Keratinocyte (primary cell): ENCODE data around the gene ARHGAP32. TPM values are rescaled to one million over a fixed set of nuclear protein-coding genes. Genes with fewer than 3 reads are reported as not detected.

Experiments
- DNase-seq: peaks from one replicate; pipeline ENCODE4 v3.0.0-alpha.2; 2011; ENCODE audit warnings: low read depth, missing footprints, low spot score
- FAIRE-seq: peaks from 2 replicates; lab custom pipeline; 2011; peaks lifted over from hg19 to GRCh38; lab: Jason Lieb, UNC
- H2AFZ ChIP-seq: 2 replicates; pipeline ENCODE4 v1.6.0; 2012; ENCODE audit warnings: low read length, control low read depth, inconsistent platforms; ENCODE audit not compliant: control insufficient read depth
- H3K27ac ChIP-seq: 2 replicates; pipeline ENCODE4 v1.5.1; 2011; ENCODE audit warnings: low read length; ENCODE audit not compliant: control insufficient read depth, insufficient read depth
- H3K27me3 ChIP-seq: 3 replicates; pipeline ENCODE4 v1.6.0; 2011; ENCODE audit warnings: low read length; ENCODE audit not compliant: control insufficient read depth, insufficient read depth; ENCODE audit errors: extremely low read depth
- H3K36me3 ChIP-seq, 2 experiments: 2 replicates in 1 of 2; 3 replicates in 1 of 2; pipeline ENCODE4 v1.5.1; 2011; ENCODE audit warnings: low read length in 2 of 2, mild to moderate bottlenecking in 1 of 2; ENCODE audit not compliant: control insufficient read depth in 2 of 2, insufficient read depth in 2 of 2; ENCODE audit errors: extremely low read depth in 1 of 2
- H3K4me1 ChIP-seq: 3 replicates; pipeline ENCODE4 v1.5.1; 2011; ENCODE audit warnings: low read length; ENCODE audit not compliant: control insufficient read depth, insufficient read depth; ENCODE audit errors: extremely low read depth
- H3K4me2 ChIP-seq: 3 replicates; pipeline ENCODE4 v1.6.0; 2011; ENCODE audit warnings: low read depth, low read length; ENCODE audit not compliant: control insufficient read depth, insufficient read depth; ENCODE audit errors: extremely low read depth
- H3K4me3 ChIP-seq, 3 experiments: fragments of 200-600 bp in 1 of 3; sonication (generic) in 1 of 3; 2 replicates in 2 of 3; 3 replicates in 1 of 3; pipeline ENCODE4 v1.5.1; 2011 to 2016; ENCODE audit warnings: low read length in 3 of 3, mild to moderate bottlenecking in 3 of 3, control low read depth in 2 of 3, inconsistent platforms in 1 of 3, low read depth in 1 of 3, mixed read lengths in 1 of 3, mixed run types in 1 of 3, moderate library complexity in 1 of 3; ENCODE audit not compliant: control insufficient read depth in 2 of 3, insufficient read depth in 2 of 3; ENCODE audit errors: extremely low read depth in 1 of 3
- H3K79me2 ChIP-seq: 2 replicates; pipeline ENCODE4 v1.6.0; 2012; ENCODE audit warnings: low read length; ENCODE audit not compliant: control insufficient read depth, insufficient read depth
- H3K9ac ChIP-seq: 3 replicates; pipeline ENCODE4 v1.6.0; 2011; ENCODE audit warnings: low read length; ENCODE audit not compliant: control insufficient read depth, insufficient read depth; ENCODE audit errors: extremely low read depth
- H3K9me1 ChIP-seq: 3 replicates; pipeline ENCODE4 v1.6.0; 2011; ENCODE audit warnings: low read length; ENCODE audit not compliant: control insufficient read depth, insufficient read depth; ENCODE audit errors: extremely low read depth
- H3K9me3 ChIP-seq: 2 replicates; pipeline ENCODE4 v1.5.1; 2012; ENCODE audit warnings: low read depth, low read length; ENCODE audit not compliant: control insufficient read depth
- H4K20me1 ChIP-seq: 3 replicates; pipeline ENCODE4 v1.6.0; 2011; ENCODE audit warnings: low read length; ENCODE audit not compliant: control insufficient read depth, insufficient read depth; ENCODE audit errors: extremely low read depth
- EZH2 ChIP-seq: IDR thresholded peaks from one replicate; pipeline ENCODE4 v1.6.1; 2012; ENCODE audit warnings: inconsistent platforms, mild to moderate bottlenecking, low read length, moderate library complexity
- dilution Hi-C: fragments of 300-500 bp; cut with MboI; formaldehyde crosslinking; loops from one replicate; pipeline ENCODE4 v1.7.0; 2020; ENCODE audit warnings: low sequenced_read_pairs; ENCODE audit not compliant: extremely low pct_ligation_motif_present
- polyA plus RNA-seq, 5 experiments: library from polyadenylated mRNA; depleted of rRNA in 3 of 5; stranded (reverse) in 3 of 5; stranded (forward) in 1 of 5; unstranded in 1 of 5; fragments of >200 nt; gene quantifications; 1 replicate in 1 of 5; 2 replicates in 3 of 5; 3 replicates in 1 of 5; pipeline versions ENCODE4 v1.2.1 to v1.2.3, GENCODE V29; 2011 to 2012; ENCODE audit warnings: missing spikeins in 2 of 5, low read depth in 1 of 5, low replicate concordance in 1 of 5
- TF ChIP-seq, protein P1 (sequence below), 3 experiments: IDR thresholded peaks in 1 of 3; conservative IDR thresholded peaks in 1 of 3; optimal IDR thresholded peaks in 1 of 3; 2 replicates in 2 of 3; 3 replicates in 1 of 3; pipeline versions ENCODE3 to v1.5.1; 2011; ENCODE audit warnings: low read length in 3 of 3, mild to moderate bottlenecking in 3 of 3, moderate library complexity in 2 of 3, control low read depth in 1 of 3, inconsistent platforms in 1 of 3; ENCODE audit not compliant: insufficient read depth in 2 of 3; ENCODE audit errors: extremely low read depth in 1 of 3

ARHGAP32 gene
- polyA plus RNA-seq, 1 donor (not counting 4 experiments of a cell fraction or from before 2014, with no cell fraction given), result 10.8 TPM

DNA sequence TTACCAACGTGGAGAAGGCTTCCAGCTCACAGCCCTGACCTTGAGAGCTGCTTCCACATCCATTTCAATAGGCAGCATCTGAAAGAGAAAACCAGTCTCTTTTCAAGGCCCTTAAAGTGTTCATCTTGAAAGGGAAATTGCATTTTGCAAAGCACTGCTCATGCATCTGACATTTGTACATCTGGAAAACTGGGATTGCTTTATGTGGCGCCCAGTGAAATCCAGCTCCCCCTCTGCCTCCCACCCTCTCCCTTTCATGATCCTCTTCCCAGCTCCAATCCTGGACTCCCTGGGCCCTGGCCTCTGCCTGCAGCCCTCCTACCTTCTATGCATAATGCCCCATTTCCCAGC lies 266.9 kb downstream of the ARHGAP32 start:
- Histone ChIP-seq H3K4me1 (no peaks in the 10 kb centered on the region), H3K4me2 (no peak overlapping the region), H4K20me1 (no peaks in the 10 kb centered on the region), H3K9me3 (no peaks in the 10 kb centered on the region), H3K9ac (no peak overlapping the region), H3K36me3 (no peaks in the 10 kb centered on the region), H3K27me3 (peaks cover 11% of the 10 kb centered on the region), H2AFZ (no peak overlapping the region), H3K79me2 (no peaks in the 10 kb centered on the region), H3K9me1 (no peaks in the 10 kb centered on the region), H3K27ac (no peak overlapping the region), H3K4me3 (no peak overlapping the region)
- DNase-seq, result no peak
- TF ChIP-seq EZH2, result no peak
- TF ChIP-seq, protein P1, sequence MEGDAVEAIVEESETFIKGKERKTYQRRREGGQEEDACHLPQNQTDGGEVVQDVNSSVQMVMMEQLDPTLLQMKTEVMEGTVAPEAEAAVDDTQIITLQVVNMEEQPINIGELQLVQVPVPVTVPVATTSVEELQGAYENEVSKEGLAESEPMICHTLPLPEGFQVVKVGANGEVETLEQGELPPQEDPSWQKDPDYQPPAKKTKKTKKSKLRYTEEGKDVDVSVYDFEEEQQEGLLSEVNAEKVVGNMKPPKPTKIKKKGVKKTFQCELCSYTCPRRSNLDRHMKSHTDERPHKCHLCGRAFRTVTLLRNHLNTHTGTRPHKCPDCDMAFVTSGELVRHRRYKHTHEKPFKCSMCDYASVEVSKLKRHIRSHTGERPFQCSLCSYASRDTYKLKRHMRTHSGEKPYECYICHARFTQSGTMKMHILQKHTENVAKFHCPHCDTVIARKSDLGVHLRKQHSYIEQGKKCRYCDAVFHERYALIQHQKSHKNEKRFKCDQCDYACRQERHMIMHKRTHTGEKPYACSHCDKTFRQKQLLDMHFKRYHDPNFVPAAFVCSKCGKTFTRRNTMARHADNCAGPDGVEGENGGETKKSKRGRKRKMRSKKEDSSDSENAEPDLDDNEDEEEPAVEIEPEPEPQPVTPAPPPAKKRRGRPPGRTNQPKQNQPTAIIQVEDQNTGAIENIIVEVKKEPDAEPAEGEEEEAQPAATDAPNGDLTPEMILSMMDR (optimal IDR thresholded peaks at IDR 0.05 in 1 of 3, IDR thresholded peaks at IDR 0.05 in 1 of 3, conservative IDR thresholded peaks at IDR 0.05 in 1 of 3; ENCODE audit: extremely low read depth in 1 of 3, insufficient read depth in 2 of 3, low read length in 3 of 3), result no peak
- no peak for FAIRE-seq
- dilution Hi-C loops, result no loop called here

DNA sequence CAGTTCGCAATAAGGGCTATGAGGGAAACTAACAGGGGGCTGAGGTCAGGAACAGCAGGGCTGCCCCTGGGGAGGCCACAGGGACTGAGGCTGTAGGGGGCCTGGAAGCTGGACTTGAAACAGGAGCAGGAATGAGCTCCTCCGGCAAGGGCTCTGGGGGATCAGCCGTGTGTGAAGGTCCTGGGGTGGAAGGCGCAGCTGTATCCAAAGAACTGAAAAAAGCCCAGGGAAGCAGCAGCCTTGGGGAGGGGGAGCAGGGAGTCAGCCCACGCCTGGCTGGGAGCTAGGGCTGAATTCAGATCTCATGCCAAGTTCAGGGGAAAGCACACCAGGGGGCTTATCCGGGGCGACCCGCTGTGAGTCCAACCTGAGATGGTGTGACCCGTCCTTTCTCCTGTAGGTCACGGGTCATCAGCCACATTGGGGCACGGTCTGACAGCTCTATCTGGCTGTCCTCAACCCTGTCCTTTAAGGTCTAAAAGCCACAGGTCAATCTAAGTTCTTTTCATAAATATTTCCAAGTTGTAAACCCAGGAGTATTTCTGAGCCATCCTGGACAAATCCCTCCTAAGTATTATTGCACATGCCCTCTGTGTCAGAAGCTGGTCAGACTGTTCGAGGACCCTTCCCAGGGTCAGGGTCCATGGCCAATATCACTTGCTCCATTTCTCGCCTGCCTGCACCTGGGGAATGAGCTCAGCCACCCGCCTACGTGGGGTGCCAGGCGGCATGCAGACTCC lies 267.4 kb downstream of the ARHGAP32 start:
- TF ChIP-seq, protein P1 (optimal IDR thresholded peaks at IDR 0.05 in 1 of 3, IDR thresholded peaks at IDR 0.05 in 1 of 3, conservative IDR thresholded peaks at IDR 0.05 in 1 of 3; ENCODE audit: extremely low read depth in 1 of 3, insufficient read depth in 2 of 3, low read length in 3 of 3), result no peak
- TF ChIP-seq EZH2, result no peak
- FAIRE-seq (no peak), DNase-seq (no peak)
- H3K79me2 ChIP-seq, result no peaks in the 10 kb centered on the region
- no peaks in the 10 kb centered on the region for H4K20me1 ChIP-seq
- no peaks in the 10 kb centered on the region for H3K36me3 ChIP-seq
- H3K9ac ChIP-seq, result no peak overlapping the region
- no peak overlapping the region for H3K4me3 ChIP-seq
- dilution Hi-C loops, result no loop called here
- H3K9me3 ChIP-seq, result no peaks in the 10 kb centered on the region
- peaks cover 11% of the 10 kb centered on the region for H3K27me3 ChIP-seq
- H3K4me1 ChIP-seq, result no peaks in the 10 kb centered on the region
- no peak overlapping the region for H2AFZ ChIP-seq
- H3K4me2 ChIP-seq, result no peak overlapping the region
- no peaks in the 10 kb centered on the region for H3K9me1 ChIP-seq
- H3K27ac ChIP-seq, result no peak overlapping the region
